Natural killer cell (primary cell): ENCODE results near the gene PARG. TPM values are rescaled to one million over a fixed set of nuclear protein-coding genes. Genes with fewer than 3 reads are reported as not detected.

Experiments
- ATAC-seq, 3 donors: fragments of 150-1000 bp in 2 of 3; fragments of 200-7000 bp in 1 of 3; cut with Tn5 transposase; 1 replicate in 1 of 3; 2 replicates in 2 of 3; pipeline ENCODE4 v1.10.0; 2021; ENCODE audit warnings: mild to moderate bottlenecking in 2 of 3, moderate library complexity in 2 of 3
- DNase-seq, 2 donors: peaks; one replicate each; pipeline versions ENCODE4 v3.0.0 to v3.0.0-alpha.2; 2013 to 2021; ENCODE audit warnings: mixed read lengths in 1 of 2
- H3K27ac ChIP-seq: one replicate; pipeline ENCODE4 v1.5.1; 2013; ENCODE audit warnings: mild to moderate bottlenecking, low read length
- H3K27me3 ChIP-seq: one replicate; pipeline ENCODE4 v1.6.1; 2013; ENCODE audit warnings: low read length; ENCODE audit not compliant: control insufficient read depth, insufficient read depth
- H3K36me3 ChIP-seq: one replicate; pipeline ENCODE4 v1.6.1; 2013; ENCODE audit warnings: low read length; ENCODE audit not compliant: control insufficient read depth, insufficient read depth
- H3K4me1 ChIP-seq: one replicate; pipeline ENCODE4 v1.6.1; 2013; ENCODE audit warnings: low read length; ENCODE audit not compliant: control insufficient read depth, insufficient read depth
- H3K4me3 ChIP-seq: one replicate; pipeline ENCODE4 v1.5.1; 2013; ENCODE audit warnings: low read length
- H3K9me3 ChIP-seq: one replicate; pipeline ENCODE4 v1.6.1; 2013; ENCODE audit warnings: low read length; ENCODE audit not compliant: control insufficient read depth, insufficient read depth
- H3K27ac Mint-ChIP-seq, 2 donors: one replicate each; pipeline ENCODE4 v1.8.0; 2022; ENCODE audit warnings: mild to moderate bottlenecking in 2 of 2, mixed read lengths in 2 of 2, moderate library complexity in 1 of 2
- H3K27me3 Mint-ChIP-seq, 2 donors: one replicate each; pipeline ENCODE4 v1.8.0; 2022; ENCODE audit warnings: low read depth in 2 of 2, mixed read lengths in 2 of 2
- H3K36me3 Mint-ChIP-seq: one replicate; pipeline ENCODE4 v1.8.0; 2022; ENCODE audit warnings: mixed read lengths
- H3K4me1 Mint-ChIP-seq, 2 donors: one replicate each; pipeline ENCODE4 v1.8.0; 2022; ENCODE audit warnings: mixed read lengths in 2 of 2
- H3K4me3 Mint-ChIP-seq: one replicate; pipeline ENCODE4 v1.8.0; 2022; ENCODE audit warnings: mild to moderate bottlenecking, moderate library complexity, mixed read lengths
- H3K9me3 Mint-ChIP-seq, 2 donors: one replicate each; pipeline ENCODE4 v1.8.0; 2022; ENCODE audit warnings: mixed read lengths in 2 of 2
- WGBS: methylation state at CpG from one replicate; pipeline ENCODE4 v1.1.7; 2013; ENCODE audit warnings: missing lambda C conversion rate; ENCODE audit not compliant: insufficient coverage; 5-methylcytosine and 5-hydroxymethylcytosine counted together
- intact Hi-C: fragments of 100-400 bp; cut with micrococcal nuclease; formaldehyde crosslinking; loops from one replicate; pipeline ENCODE4 v1.14.2; 2022
- total RNA-seq, 4 donors: library from RNA; stranded (reverse); fragments of 120-200 nt in 1 of 4; gene quantifications; one replicate each; pipeline versions ENCODE4 v1.2.3 to v1.2.4, GENCODE V29; 2013 to 2022
- TF ChIP-seq, protein P1 (sequence below): fragments of 200-600 bp; IDR thresholded peaks from one replicate; pipeline ENCODE4 v1.8.0; 2022; ENCODE audit warnings: antibody characterized with exemption

PARG gene
- total RNA-seq, 3 donors from 2014 or later (not counting 1 experiment from before 2014, with no cell fraction given) = 26.2 to 35.2 (median 34.9) TPM

GRCh38 chr10:49834201-49834600 lies 107.6 kb downstream of the PARG start:
- Mint-ChIP-seq H3K36me3 (no peaks in the 10 kb centered on the region), H3K27me3 (no peaks in the 10 kb centered on the region), H3K9me3 (no peaks in the 10 kb centered on the region), H3K27ac (no peak overlapping the region), H3K4me3 (no peak overlapping the region), H3K4me1 (no peaks in the 10 kb centered on the region)
- H3K36me3 ChIP-seq = peaks cover 49% of the 10 kb centered on the region
- DNase-seq = no peak
- H3K4me3 ChIP-seq = no peak overlapping the region
- ATAC-seq = no peak
- no peaks in the 10 kb centered on the region for H3K4me1 ChIP-seq
- 100% methylated on average over 1 of the region's 2 CpGs for WGBS
- no peak overlapping the region for H3K27ac ChIP-seq
- no peaks in the 10 kb centered on the region for H3K27me3 ChIP-seq
- intact Hi-C loops = no loop called here
- H3K9me3 ChIP-seq = no peaks in the 10 kb centered on the region
- TF ChIP-seq, protein P1, sequence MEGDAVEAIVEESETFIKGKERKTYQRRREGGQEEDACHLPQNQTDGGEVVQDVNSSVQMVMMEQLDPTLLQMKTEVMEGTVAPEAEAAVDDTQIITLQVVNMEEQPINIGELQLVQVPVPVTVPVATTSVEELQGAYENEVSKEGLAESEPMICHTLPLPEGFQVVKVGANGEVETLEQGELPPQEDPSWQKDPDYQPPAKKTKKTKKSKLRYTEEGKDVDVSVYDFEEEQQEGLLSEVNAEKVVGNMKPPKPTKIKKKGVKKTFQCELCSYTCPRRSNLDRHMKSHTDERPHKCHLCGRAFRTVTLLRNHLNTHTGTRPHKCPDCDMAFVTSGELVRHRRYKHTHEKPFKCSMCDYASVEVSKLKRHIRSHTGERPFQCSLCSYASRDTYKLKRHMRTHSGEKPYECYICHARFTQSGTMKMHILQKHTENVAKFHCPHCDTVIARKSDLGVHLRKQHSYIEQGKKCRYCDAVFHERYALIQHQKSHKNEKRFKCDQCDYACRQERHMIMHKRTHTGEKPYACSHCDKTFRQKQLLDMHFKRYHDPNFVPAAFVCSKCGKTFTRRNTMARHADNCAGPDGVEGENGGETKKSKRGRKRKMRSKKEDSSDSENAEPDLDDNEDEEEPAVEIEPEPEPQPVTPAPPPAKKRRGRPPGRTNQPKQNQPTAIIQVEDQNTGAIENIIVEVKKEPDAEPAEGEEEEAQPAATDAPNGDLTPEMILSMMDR = no peak

- Histone ChIP-seq H3K9me3 (no peaks in the 10 kb centered on the region), H3K27ac (no peak overlapping the region), H3K4me3 (no peak overlapping the region), H3K27me3 (no peaks in the 10 kb centered on the region), H3K36me3 (peaks cover 47% of the 10 kb centered on the region), H3K4me1 (no peaks in the 10 kb centered on the region)
- Mint-ChIP-seq H3K9me3 (no peaks in the 10 kb centered on the region), H3K27me3 (no peaks in the 10 kb centered on the region), H3K4me3 (no peak overlapping the region), H3K27ac (no peak overlapping the region), H3K36me3 (no peaks in the 10 kb centered on the region), H3K4me1 (no peaks in the 10 kb centered on the region)
- intact Hi-C loops = no loop called here
- TF ChIP-seq, protein P1 = no peak
- ATAC-seq = no peak
- DNase-seq = no peak
Measured at GRCh38 chr10:49833168-49833567, 108.7 kb downstream of the PARG start.

GRCh38 chr10:49831352-49832035 lies 110.3 kb downstream of the PARG start:
- TF ChIP-seq, protein P1 = no peak
- DNase-seq (no peak), ATAC-seq (no peak)
- H3K4me1 ChIP-seq = no peaks in the 10 kb centered on the region
- intact Hi-C loops = no loop called here
- Mint-ChIP-seq H3K27ac (no peak overlapping the region), H3K36me3 (peaks cover 7% of the 10 kb centered on the region), H3K4me1 (no peaks in the 10 kb centered on the region), H3K9me3 (no peaks in the 10 kb centered on the region), H3K4me3 (no peak overlapping the region), H3K27me3 (no peaks in the 10 kb centered on the region)
- no peak overlapping the region for H3K27ac ChIP-seq
- no peaks in the 10 kb centered on the region for H3K9me3 ChIP-seq
- peaks cover 35% of the 10 kb centered on the region for H3K36me3 ChIP-seq
- H3K27me3 ChIP-seq = no peaks in the 10 kb centered on the region
- WGBS = 95% methylated on average over 8 of the region's 8 CpGs
- no peak overlapping the region for H3K4me3 ChIP-seq

GRCh38 chr10:49830846-49831245 lies 111.0 kb downstream of the PARG start:
- Histone ChIP-seq H3K4me3 (no peak overlapping the region), H3K27ac (no peak overlapping the region), H3K36me3 (peaks cover 37% of the 10 kb centered on the region), H3K27me3 (no peaks in the 10 kb centered on the region), H3K4me1 (no peaks in the 10 kb centered on the region), H3K9me3 (no peaks in the 10 kb centered on the region)
- Mint-ChIP-seq H3K4me1 (no peaks in the 10 kb centered on the region), H3K4me3 (no peak overlapping the region), H3K27ac (no peak overlapping the region), H3K9me3 (no peaks in the 10 kb centered on the region), H3K36me3 (peaks cover 13% of the 10 kb centered on the region), H3K27me3 (no peaks in the 10 kb centered on the region)
- intact Hi-C loops = no loop called here
- no peak for ATAC-seq
- TF ChIP-seq, protein P1 = no peak
- no peak for DNase-seq
